ENCODE results near the gene OOSP4A.

The OOSP4A gene

GRCh38 chr11:60016881-60017280 lies 53.0 kb downstream of the OOSP4A start, which contains the start of gene OOSP4B:
Gene OOSP4B (plus strand): TSS chr11:60017181.
- H3K27me3 ChIP-seq (ENCODE audit: insufficient read depth, low read length) = no peaks in the 10 kb centered on the region
- H3K36me3 ChIP-seq (ENCODE audit: insufficient read depth, low read length) = no peaks in the 10 kb centered on the region
- no peaks in the 10 kb centered on the region for H3F3A ChIP-seq (ENCODE audit: insufficient read depth, low read length)
- H3K4me1 ChIP-seq (ENCODE audit: insufficient read depth, low read length, severe bottlenecking) = no peaks in the 10 kb centered on the region
- no peak within 1 kb of the TSS for H2AFZ ChIP-seq (ENCODE audit: low read length)
- no peaks in the 10 kb centered on the region for H3K9me2 ChIP-seq (ENCODE audit: low read depth, low read length)
- no peak within 1 kb of the TSS for H3K4me3 ChIP-seq (ENCODE audit: low read depth, low read length, poor library complexity, severe bottlenecking)
- no peaks in the 10 kb centered on the region for H3K9me3 ChIP-seq (ENCODE audit: low read length)
- H3K9ac ChIP-seq (ENCODE audit: low read length) = no peak within 1 kb of the TSS
- TF ChIP-seq CTCF (IDR thresholded peaks at IDR 0.05; ENCODE audit: low read length) (no peak), EZH2 (IDR thresholded peaks at IDR 0.05; ENCODE audit: borderline replicate concordance, low read length) (no peak)
- no peak within 1 kb of the TSS for H3K27ac ChIP-seq (ENCODE audit: low read depth, low read length, poor library complexity, severe bottlenecking)
- H3K79me2 ChIP-seq (ENCODE audit: insufficient read depth, low read length) = no peaks in the 10 kb centered on the region
- no peaks in the 10 kb centered on the region for H4K20me1 ChIP-seq (ENCODE audit: insufficient read depth, low read length)
- H3K4me2 ChIP-seq (ENCODE audit: low read length) = no peak within 1 kb of the TSS

GRCh38 chr11:60018058-60018457 lies 54.2 kb downstream of the OOSP4A start:
- Histone ChIP-seq H3F3A (ENCODE audit: insufficient read depth, low read length) (no peaks in the 10 kb centered on the region), H3K27ac (ENCODE audit: low read depth, low read length, poor library complexity, severe bottlenecking) (no peak overlapping the region), H3K27me3 (ENCODE audit: insufficient read depth, low read length) (no peaks in the 10 kb centered on the region), H2AFZ (ENCODE audit: low read length) (no peak overlapping the region), H3K9me3 (ENCODE audit: low read length) (no peaks in the 10 kb centered on the region), H3K9ac (ENCODE audit: low read length) (no peak overlapping the region), H3K9me2 (ENCODE audit: low read depth, low read length) (no peaks in the 10 kb centered on the region), H3K79me2 (ENCODE audit: insufficient read depth, low read length) (no peaks in the 10 kb centered on the region), H3K4me1 (ENCODE audit: insufficient read depth, low read length, severe bottlenecking) (no peaks in the 10 kb centered on the region), H4K20me1 (ENCODE audit: insufficient read depth, low read length) (no peaks in the 10 kb centered on the region), H3K36me3 (ENCODE audit: insufficient read depth, low read length) (no peaks in the 10 kb centered on the region), H3K4me2 (ENCODE audit: low read length) (no peak overlapping the region), H3K4me3 (ENCODE audit: low read depth, low read length, poor library complexity, severe bottlenecking) (no peak overlapping the region)
- TF ChIP-seq CTCF (IDR thresholded peaks at IDR 0.05; ENCODE audit: low read length) (no peak), EZH2 (IDR thresholded peaks at IDR 0.05; ENCODE audit: borderline replicate concordance, low read length) (no peak)

Measured in OCI-LY1 (cell line).